ENCODE measurements around the gene PDGFC. TPM values are rescaled to one million over a fixed set of nuclear protein-coding genes. Genes with fewer than 3 reads are reported as not detected.
A peak's percentile ranks its signal among the peaks of the same experiment; 100 is the strongest.

PDGFC gene
- total and polyA plus RNA-seq, 2 of the 13 experiments (the other 11 are each of a cell fraction or from before 2014, with no cell fraction given): 4.6 to 9.1 TPM

- TF ChIP-seq ZNF703 (CRISPR knock-in tag; IDR thresholded peaks at IDR 0.05; ENCODE audit: borderline replicate concordance) (no peak), KDM5B (CRISPR knock-in tag; IDR thresholded peaks at IDR 0.05; ENCODE audit: borderline replicate concordance) (0 out of 2 replicates have a peak, but pooled peaks have one; percentile 23), ZNF619 (CRISPR knock-in tag; IDR thresholded peaks at IDR 0.05) (no peak), ZXDC (CRISPR knock-in tag; IDR thresholded peaks at IDR 0.05) (no peak), HDAC1 (CRISPR knock-in tag; IDR thresholded peaks at IDR 0.05) (no peak), ZNF7 (CRISPR knock-in tag; IDR thresholded peaks at IDR 0.05) (no peak), ZNF530 (CRISPR knock-in tag; IDR thresholded peaks at IDR 0.05; ENCODE audit: low read depth) (no peak), GRHL1 (CRISPR knock-in tag; conservative IDR thresholded peaks at IDR 0.05) (no peak), ARNT (IDR thresholded peaks at IDR 0.05) (no peak), ZNF354B (CRISPR knock-in tag; IDR thresholded peaks at IDR 0.05) (no peak), NR2C2 (CRISPR knock-in tag; IDR thresholded peaks at IDR 0.05; ENCODE audit: borderline replicate concordance) (no peak), ATM (IDR thresholded peaks at IDR 0.05; ENCODE audit: borderline replicate concordance) (no peak), ZNF782 (CRISPR knock-in tag; IDR thresholded peaks at IDR 0.05; ENCODE audit: borderline replicate concordance) (no peak), HOMEZ (CRISPR knock-in tag; IDR thresholded peaks at IDR 0.05; ENCODE audit: low read depth) (no peak), RFXANK (CRISPR knock-in tag; IDR thresholded peaks at IDR 0.05) (no peak), ZSCAN25 (CRISPR knock-in tag; IDR thresholded peaks at IDR 0.05) (no peak), HNRNPL (IDR thresholded peaks at IDR 0.05; ENCODE audit: low read depth, low read length) (peak; percentile 91), TRIM22 (IDR thresholded peaks at IDR 0.05) (no peak), ZNF432 (CRISPR knock-in tag; IDR thresholded peaks at IDR 0.05; ENCODE audit: borderline replicate concordance) (no peak), ZNF383 (CRISPR knock-in tag; IDR thresholded peaks at IDR 0.05; ENCODE audit: borderline replicate concordance) (no peak), ZFP36 (IDR thresholded peaks at IDR 0.05; ENCODE audit: borderline replicate concordance, low read depth, low read length, partially characterized antibody) (no peak), ZBTB38 (CRISPR knock-in tag; IDR thresholded peaks at IDR 0.05) (no peak)
Measured at GRCh38 chr4:156723951-156724668, 247.5 kb downstream of the PDGFC start (continued).

All from HepG2 (cell line).